Gastrocnemius medialis (tissue), 4 donors: ENCODE measurements around the gene CFAP141.

Source experiments
- POLR2A ChIP-seq, 2 donors: fragments of 450-650 bp; IDR thresholded peaks; one replicate each; pipeline ENCODE4 v1.6.1; 2017; ENCODE audit warnings: antibody characterized with exemption in 2 of 2, mild to moderate bottlenecking in 2 of 2, moderate library complexity in 2 of 2
- TF ChIP-seq, protein P1 (sequence below), 5 experiments: fragments of 450-650 bp in 3 of 5; fragments of 200-600 bp in 2 of 5; sonication (generic) in 2 of 5; IDR thresholded peaks in 4 of 5; conservative IDR thresholded peaks in 1 of 5; 1 replicate in 4 of 5; 2 replicates in 1 of 5; pipeline ENCODE4 v1.5.1; 2016 to 2019; ENCODE audit warnings: antibody characterized with exemption in 5 of 5, mild to moderate bottlenecking in 3 of 5, moderate library complexity in 3 of 5

DNA sequence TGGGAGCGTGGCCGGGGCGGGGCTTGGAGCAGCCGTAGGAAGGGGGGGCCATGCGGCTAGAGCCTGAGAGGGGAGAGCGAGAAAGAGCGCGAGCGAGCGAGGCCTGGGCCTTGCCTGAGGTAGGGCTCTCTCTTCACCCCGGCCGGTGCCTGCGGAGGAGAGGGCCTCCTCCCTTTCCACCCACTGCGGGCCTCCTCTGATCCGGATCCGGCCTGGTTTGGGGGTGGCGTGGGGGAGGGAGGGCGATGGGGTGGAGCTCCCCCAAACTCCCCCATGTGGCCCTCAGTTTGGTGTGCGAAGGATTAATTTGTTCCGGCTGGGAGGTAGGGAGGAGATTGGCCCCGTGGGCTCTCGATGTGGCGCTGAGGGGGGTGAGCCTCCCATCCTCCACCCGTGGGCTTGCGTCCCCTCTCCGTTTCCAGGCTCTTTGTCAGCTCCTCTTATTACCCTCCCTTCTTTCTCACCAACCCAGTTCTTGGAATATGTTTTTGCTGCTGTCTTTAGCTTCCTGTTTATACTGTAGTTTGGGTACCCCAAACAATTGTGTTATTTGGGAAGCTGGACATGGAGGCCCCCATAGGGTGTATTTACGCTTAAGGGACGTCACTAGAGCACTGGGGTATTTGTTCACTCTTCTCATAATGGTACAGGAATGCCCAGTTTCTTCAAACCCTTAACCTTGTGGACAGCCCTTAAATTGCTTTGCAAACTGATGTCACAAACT lies 15.3 kb upstream of the CFAP141 start:
- TF ChIP-seq, protein P1, sequence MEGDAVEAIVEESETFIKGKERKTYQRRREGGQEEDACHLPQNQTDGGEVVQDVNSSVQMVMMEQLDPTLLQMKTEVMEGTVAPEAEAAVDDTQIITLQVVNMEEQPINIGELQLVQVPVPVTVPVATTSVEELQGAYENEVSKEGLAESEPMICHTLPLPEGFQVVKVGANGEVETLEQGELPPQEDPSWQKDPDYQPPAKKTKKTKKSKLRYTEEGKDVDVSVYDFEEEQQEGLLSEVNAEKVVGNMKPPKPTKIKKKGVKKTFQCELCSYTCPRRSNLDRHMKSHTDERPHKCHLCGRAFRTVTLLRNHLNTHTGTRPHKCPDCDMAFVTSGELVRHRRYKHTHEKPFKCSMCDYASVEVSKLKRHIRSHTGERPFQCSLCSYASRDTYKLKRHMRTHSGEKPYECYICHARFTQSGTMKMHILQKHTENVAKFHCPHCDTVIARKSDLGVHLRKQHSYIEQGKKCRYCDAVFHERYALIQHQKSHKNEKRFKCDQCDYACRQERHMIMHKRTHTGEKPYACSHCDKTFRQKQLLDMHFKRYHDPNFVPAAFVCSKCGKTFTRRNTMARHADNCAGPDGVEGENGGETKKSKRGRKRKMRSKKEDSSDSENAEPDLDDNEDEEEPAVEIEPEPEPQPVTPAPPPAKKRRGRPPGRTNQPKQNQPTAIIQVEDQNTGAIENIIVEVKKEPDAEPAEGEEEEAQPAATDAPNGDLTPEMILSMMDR (IDR thresholded peaks at IDR 0.05 in 4 of 5, conservative IDR thresholded peaks at IDR 0.05 in 1 of 5): no peak
- TF ChIP-seq POLR2A (IDR thresholded peaks at IDR 0.05): no peak
